ENCODE results near the gene TSPO.

Gene TSPO

DNA sequence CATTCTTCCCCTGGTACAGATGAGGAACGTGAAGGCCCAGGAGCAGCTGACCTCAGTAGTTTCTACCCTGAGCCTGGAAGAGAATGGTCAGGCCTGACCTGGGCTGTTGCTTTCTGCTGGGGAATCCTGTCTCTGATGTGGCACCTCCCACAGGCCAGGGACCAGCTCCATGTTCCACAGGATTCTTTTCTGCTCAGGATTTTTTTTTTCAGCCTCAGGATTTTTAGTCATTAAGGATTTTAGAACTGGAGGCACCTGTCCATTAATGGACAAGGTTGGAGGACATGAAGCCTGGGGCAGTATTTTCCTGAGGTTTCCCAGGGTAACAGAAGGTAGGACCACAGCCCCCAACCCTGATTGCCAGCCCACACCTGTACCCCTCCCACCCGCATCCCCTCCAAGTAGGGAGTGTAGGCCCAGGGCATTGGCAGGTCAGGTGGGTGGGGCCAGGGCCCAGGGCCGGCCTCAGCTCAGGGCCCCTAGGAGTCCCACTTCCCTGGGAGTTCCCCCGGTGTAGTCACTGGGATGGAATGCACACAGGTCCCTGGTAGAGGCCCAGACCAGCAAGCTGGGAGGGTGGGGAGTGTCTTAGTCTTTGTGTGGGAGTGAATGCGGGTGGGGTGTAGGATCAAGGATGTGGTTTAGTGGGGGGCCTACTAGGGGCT lies 24.7 kb upstream of the TSPO start:
- Histone ChIP-seq H3K27me3 (ENCODE audit: insufficient read depth, insufficient read length) (no peaks in the 10 kb centered on the region), H3K36me3 (ENCODE audit: insufficient read depth, insufficient read length, low read length) (peaks cover 7% of the 10 kb centered on the region), H3K4me3 (ENCODE audit: insufficient read length, low read depth) (no peak overlapping the region), H3K4me1 (ENCODE audit: insufficient read depth, insufficient read length) (peaks cover 14% of the 10 kb centered on the region), H3K9me3 (ENCODE audit: insufficient read depth, low read length) (no peaks in the 10 kb centered on the region), H3K9ac (ENCODE audit: insufficient read length, low read depth) (no peak overlapping the region)
- no peak for DNase-seq (ENCODE audit: low read depth, low spot score)
- TF ChIP-seq ZNF274 (IDR thresholded peaks at IDR 0.05; ENCODE audit: low read depth, low read length) (no peak), SUZ12 (IDR thresholded peaks at IDR 0.05; ENCODE audit: extremely low read depth, insufficient read depth, insufficient read length) (no peak), YY1 (IDR thresholded peaks at IDR 0.05; ENCODE audit: insufficient read depth, insufficient read length) (no peak)

DNA sequence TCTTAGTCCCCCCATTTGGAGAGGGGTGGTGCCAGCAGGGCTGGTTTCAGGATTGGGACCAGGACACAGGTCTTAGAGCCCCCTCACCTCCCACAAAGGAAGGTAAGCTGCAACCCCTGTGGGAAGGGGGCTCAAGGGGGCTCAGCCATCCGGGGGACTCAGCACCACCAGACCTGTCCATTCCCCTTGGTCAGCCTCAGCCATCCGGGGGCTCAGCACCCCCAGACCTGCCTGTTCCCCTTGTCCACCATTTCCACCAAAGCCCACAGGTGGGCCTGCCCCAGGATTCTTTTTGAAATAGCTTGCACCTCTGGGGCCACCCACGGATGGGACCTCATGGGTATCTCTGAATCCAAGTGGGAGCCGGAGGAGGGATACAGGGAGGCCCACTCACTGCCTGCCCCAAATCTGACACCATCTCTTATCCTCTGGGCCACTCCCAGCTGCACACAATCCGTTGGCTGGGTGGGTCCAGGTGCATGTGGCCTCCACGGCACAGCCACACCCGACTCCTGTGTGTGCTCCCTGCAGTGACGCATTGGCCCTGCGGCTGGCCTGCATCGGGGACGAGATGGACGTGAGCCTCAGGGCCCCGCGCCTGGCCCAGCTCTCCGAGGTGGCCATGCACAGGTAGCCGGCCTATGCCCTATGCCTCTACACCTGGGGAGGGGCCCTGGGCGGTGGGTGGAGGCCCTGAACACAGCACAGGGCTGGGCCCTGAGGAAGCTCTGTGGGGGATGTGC lies 24.0 kb upstream of the TSPO start:
- H3K36me3 ChIP-seq (ENCODE audit: insufficient read depth, insufficient read length, low read length), result peaks cover 14% of the 10 kb centered on the region
- no peak for TF ChIP-seq ZNF274 (IDR thresholded peaks at IDR 0.05; ENCODE audit: low read depth, low read length)
- no peak for TF ChIP-seq SUZ12 (IDR thresholded peaks at IDR 0.05; ENCODE audit: extremely low read depth, insufficient read depth, insufficient read length)
- TF ChIP-seq YY1 (IDR thresholded peaks at IDR 0.05; ENCODE audit: insufficient read depth, insufficient read length), result no peak
- H3K27me3 ChIP-seq (ENCODE audit: insufficient read depth, insufficient read length), result no peaks in the 10 kb centered on the region
- DNase-seq (ENCODE audit: low read depth, low spot score), result no peak
- no peaks in the 10 kb centered on the region for H3K9me3 ChIP-seq (ENCODE audit: insufficient read depth, low read length)
- no peak overlapping the region for H3K9ac ChIP-seq (ENCODE audit: insufficient read length, low read depth)
- H3K4me3 ChIP-seq (ENCODE audit: insufficient read length, low read depth), result no peak overlapping the region
- peaks cover 14% of the 10 kb centered on the region for H3K4me1 ChIP-seq (ENCODE audit: insufficient read depth, insufficient read length)

GRCh38 chr22:43128116-43128515 lies 23.2 kb upstream of the TSPO start:
- no peak for DNase-seq (ENCODE audit: low read depth, low spot score)
- Histone ChIP-seq H3K9me3 (ENCODE audit: insufficient read depth, low read length) (no peaks in the 10 kb centered on the region), H3K4me1 (ENCODE audit: insufficient read depth, insufficient read length) (peaks cover 14% of the 10 kb centered on the region), H3K9ac (ENCODE audit: insufficient read length, low read depth) (no peak overlapping the region), H3K36me3 (ENCODE audit: insufficient read depth, insufficient read length, low read length) (peaks cover 21% of the 10 kb centered on the region), H3K4me3 (ENCODE audit: insufficient read length, low read depth) (no peak overlapping the region), H3K27me3 (ENCODE audit: insufficient read depth, insufficient read length) (no peaks in the 10 kb centered on the region)
- TF ChIP-seq ZNF274 (IDR thresholded peaks at IDR 0.05; ENCODE audit: low read depth, low read length), result no peak
- TF ChIP-seq SUZ12 (IDR thresholded peaks at IDR 0.05; ENCODE audit: extremely low read depth, insufficient read depth, insufficient read length), result no peak
- TF ChIP-seq YY1 (IDR thresholded peaks at IDR 0.05; ENCODE audit: insufficient read depth, insufficient read length), result no peak

GRCh38 chr22:43128928-43129424 lies 22.4 kb upstream of the TSPO start:
- no peaks in the 10 kb centered on the region for H3K9me3 ChIP-seq (ENCODE audit: insufficient read depth, low read length)
- TF ChIP-seq SUZ12 (IDR thresholded peaks at IDR 0.05; ENCODE audit: extremely low read depth, insufficient read depth, insufficient read length) (no peak), ZNF274 (IDR thresholded peaks at IDR 0.05; ENCODE audit: low read depth, low read length) (no peak), YY1 (IDR thresholded peaks at IDR 0.05; ENCODE audit: insufficient read depth, insufficient read length) (no peak)
- peaks cover 27% of the 10 kb centered on the region for H3K36me3 ChIP-seq (ENCODE audit: insufficient read depth, insufficient read length, low read length)
- H3K27me3 ChIP-seq (ENCODE audit: insufficient read depth, insufficient read length), result no peaks in the 10 kb centered on the region
- H3K4me3 ChIP-seq (ENCODE audit: insufficient read length, low read depth), result no peak overlapping the region
- DNase-seq (ENCODE audit: low read depth, low spot score), result no peak
- H3K4me1 ChIP-seq (ENCODE audit: insufficient read depth, insufficient read length), result peaks cover 16% of the 10 kb centered on the region
- no peak overlapping the region for H3K9ac ChIP-seq (ENCODE audit: insufficient read length, low read depth)

DNA sequence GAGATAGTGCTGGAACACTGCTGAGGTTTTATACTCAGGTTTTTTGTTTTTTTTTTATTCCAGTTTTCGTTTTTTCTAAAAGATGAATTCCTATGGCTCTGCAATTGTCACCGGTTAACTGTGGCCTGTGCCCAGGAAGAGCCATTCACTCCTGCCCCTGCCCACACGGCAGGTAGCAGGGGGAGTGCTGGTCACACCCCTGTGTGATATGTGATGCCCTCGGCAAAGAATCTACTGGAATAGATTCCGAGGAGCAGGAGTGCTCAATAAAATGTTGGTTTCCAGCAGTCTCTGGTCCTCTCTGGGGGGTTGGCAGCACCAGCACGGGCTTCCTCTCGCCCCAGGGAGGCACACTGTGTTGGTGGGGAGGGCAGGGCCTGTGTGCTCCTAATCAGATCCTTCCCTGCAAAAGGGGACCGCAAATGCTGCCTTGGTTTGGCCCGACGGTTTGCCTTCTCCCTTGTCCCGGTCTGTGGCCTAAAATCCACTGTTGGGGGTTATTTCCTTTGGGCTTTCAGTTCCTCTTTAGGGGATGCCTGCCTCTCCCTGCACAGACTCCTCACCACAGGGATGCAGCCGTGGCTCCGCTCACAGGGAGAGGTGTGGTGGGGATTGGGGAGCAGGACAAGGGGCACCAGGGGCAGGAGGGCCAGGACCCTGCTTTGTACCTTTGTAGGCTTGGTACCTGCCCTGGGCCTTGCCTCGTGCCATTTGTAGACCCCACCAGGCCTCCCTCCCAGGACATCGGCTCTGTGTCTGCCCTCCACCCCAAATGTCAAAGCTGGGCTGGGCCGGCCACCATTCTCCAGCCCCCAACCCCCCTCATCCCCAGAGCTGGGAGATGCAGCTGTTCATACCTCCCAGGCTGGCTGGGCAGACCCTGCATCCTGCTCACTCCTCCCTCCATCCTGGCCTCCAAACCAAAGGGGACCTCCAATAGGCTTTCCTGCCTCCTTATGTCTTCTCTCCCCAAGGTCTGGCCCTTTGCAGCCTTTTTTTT lies 21.6 kb upstream of the TSPO start:
- Histone ChIP-seq H3K4me1 (ENCODE audit: insufficient read depth, insufficient read length) (peaks cover 16% of the 10 kb centered on the region), H3K9ac (ENCODE audit: insufficient read length, low read depth) (no peak overlapping the region), H3K9me3 (ENCODE audit: insufficient read depth, low read length) (no peaks in the 10 kb centered on the region), H3K27me3 (ENCODE audit: insufficient read depth, insufficient read length) (no peaks in the 10 kb centered on the region), H3K4me3 (ENCODE audit: insufficient read length, low read depth) (no peak overlapping the region), H3K36me3 (ENCODE audit: insufficient read depth, insufficient read length, low read length) (peaks cover 35% of the 10 kb centered on the region)
- no peak for TF ChIP-seq YY1 (IDR thresholded peaks at IDR 0.05; ENCODE audit: insufficient read depth, insufficient read length)
- TF ChIP-seq ZNF274 (IDR thresholded peaks at IDR 0.05; ENCODE audit: low read depth, low read length), result no peak
- TF ChIP-seq SUZ12 (IDR thresholded peaks at IDR 0.05; ENCODE audit: extremely low read depth, insufficient read depth, insufficient read length), result no peak
- no peak for DNase-seq (ENCODE audit: low read depth, low spot score)

GRCh38 chr22:43131773-43132501 lies 19.4 kb upstream of the TSPO start:
- no peaks in the 10 kb centered on the region for H3K27me3 ChIP-seq (ENCODE audit: insufficient read depth, insufficient read length)
- no peak for TF ChIP-seq ZNF274 (IDR thresholded peaks at IDR 0.05; ENCODE audit: low read depth, low read length)
- TF ChIP-seq SUZ12 (IDR thresholded peaks at IDR 0.05; ENCODE audit: extremely low read depth, insufficient read depth, insufficient read length), result no peak
- TF ChIP-seq YY1 (IDR thresholded peaks at IDR 0.05; ENCODE audit: insufficient read depth, insufficient read length), result no peak

More at GRCh38 chr22:43131773-43132501, 19.4 kb upstream of the TSPO start:
- H3K9me3 ChIP-seq (ENCODE audit: insufficient read depth, low read length), result no peaks in the 10 kb centered on the region
- no peak overlapping the region for H3K9ac ChIP-seq (ENCODE audit: insufficient read length, low read depth)
- H3K4me1 ChIP-seq (ENCODE audit: insufficient read depth, insufficient read length), result peaks cover 14% of the 10 kb centered on the region
- no peak for DNase-seq (ENCODE audit: low read depth, low spot score)
- H3K4me3 ChIP-seq (ENCODE audit: insufficient read length, low read depth), result no peak overlapping the region
- H3K36me3 ChIP-seq (ENCODE audit: insufficient read depth, insufficient read length, low read length), result peaks cover 55% of the 10 kb centered on the region

Measured in NT2/D1 (cell line).